MCF 10A (cell line): ENCODE data around the gene KIF18B. TPM values are rescaled to one million over a fixed set of nuclear protein-coding genes. Genes with fewer than 3 reads are reported as not detected.
A peak's percentile ranks its signal among the peaks of the same experiment; 100 is the strongest.

Experiments
- BruUV-seq: library from RNA; stranded (reverse); fragments of 400-500 nt; replicated peaks from 2 replicates; lab custom pipeline; 2021; lab: Mats Ljungman, UMichigan
- CTCF ChIA-PET: fragments of 300-600 bp; sonication (Branson Sonifier 250); formaldehyde crosslinking; extraction: SDS; loops from one replicate; lab custom pipeline; 2021; ENCODE audit warnings: antibody characterized with exemption, inconsistent platforms; lab: Yijun Ruan, JAX
- POLR2A ChIA-PET: fragments of 300-600, 350-650 bp; sonication (Branson Sonifier 250); formaldehyde crosslinking; extraction: SDS; loops from one replicate; lab custom pipeline; 2020; ENCODE audit warnings: antibody characterized with exemption, inconsistent platforms; lab: Yijun Ruan, JAX
- DNase-seq: peaks from one replicate; pipeline ENCODE4 v3.0.0-alpha.2; 2018; ENCODE audit not compliant: unreplicated experiment
- H3K27ac Mint-ChIP-seq: one replicate; pipeline ENCODE4 v1.8.0; 2022; ENCODE audit warnings: mild to moderate bottlenecking, low read depth, mixed read lengths; ENCODE audit not compliant: unreplicated experiment
- H3K27me3 Mint-ChIP-seq: one replicate; pipeline ENCODE4 v1.8.0; 2022; ENCODE audit warnings: mixed read lengths; ENCODE audit not compliant: insufficient read depth, unreplicated experiment
- H3K36me3 Mint-ChIP-seq: one replicate; pipeline ENCODE4 v1.8.0; 2022; ENCODE audit warnings: mild to moderate bottlenecking, moderate library complexity, mixed read lengths; ENCODE audit not compliant: insufficient read depth, unreplicated experiment
- H3K4me1 Mint-ChIP-seq: one replicate; pipeline ENCODE4 v1.8.0; 2022; ENCODE audit warnings: mixed read lengths; ENCODE audit not compliant: insufficient read depth, unreplicated experiment
- H3K4me3 Mint-ChIP-seq: one replicate; pipeline ENCODE4 v1.8.0; 2022; ENCODE audit warnings: mild to moderate bottlenecking, moderate library complexity, mixed read lengths; ENCODE audit not compliant: unreplicated experiment
- H3K9me3 Mint-ChIP-seq: one replicate; pipeline ENCODE4 v1.8.0; 2022; ENCODE audit warnings: mixed read lengths; ENCODE audit not compliant: unreplicated experiment
- intact Hi-C: fragments of 100-400 bp; cut with micrococcal nuclease; formaldehyde crosslinking; loops from 2 replicates; pipeline ENCODE4 v1.14.1; 2022
- total RNA-seq: library from RNA; stranded (reverse); gene quantifications from 2 replicates; pipeline ENCODE4 v1.2.3, GENCODE V29; 2022
- TF ChIP-seq, protein P1 (sequence below): fragments of 200-600 bp; IDR thresholded peaks from one replicate; pipeline ENCODE4 v1.8.0; 2022; ENCODE audit warnings: antibody characterized with exemption, mild to moderate bottlenecking; ENCODE audit not compliant: unreplicated experiment

The KIF18B gene
- total RNA-seq, 1 experiment from 2014 or later, result 17.5 TPM

DNA sequence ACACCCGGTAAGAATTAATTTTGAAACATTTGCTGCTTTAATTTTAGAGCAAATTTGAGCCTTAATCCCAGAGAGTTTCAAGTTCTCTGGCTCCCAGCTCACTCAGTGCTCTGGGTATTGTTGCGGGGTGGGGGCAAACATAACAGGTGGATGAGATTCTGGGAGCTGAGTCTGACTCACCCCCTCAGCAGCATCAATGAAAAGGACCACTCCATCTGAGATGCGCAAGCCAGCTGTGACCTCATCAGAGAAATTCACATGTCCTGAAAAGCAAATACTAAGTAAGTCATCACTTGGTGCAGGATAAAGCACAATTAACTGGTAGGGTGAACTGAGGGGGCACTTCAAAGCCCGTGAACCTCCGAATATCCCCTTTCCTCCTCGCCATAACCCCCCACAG, 68.2 kb downstream of the KIF18B start:
- Mint-ChIP-seq H3K4me3 (no peak overlapping the region), H3K4me1 (no peaks in the 10 kb centered on the region), H3K9me3 (no peaks in the 10 kb centered on the region), H3K36me3 (peaks cover 86% of the 10 kb centered on the region), H3K27me3 (no peaks in the 10 kb centered on the region), H3K27ac (no peak overlapping the region)
- intact Hi-C loops, result no loop called here
- TF ChIP-seq, protein P1, sequence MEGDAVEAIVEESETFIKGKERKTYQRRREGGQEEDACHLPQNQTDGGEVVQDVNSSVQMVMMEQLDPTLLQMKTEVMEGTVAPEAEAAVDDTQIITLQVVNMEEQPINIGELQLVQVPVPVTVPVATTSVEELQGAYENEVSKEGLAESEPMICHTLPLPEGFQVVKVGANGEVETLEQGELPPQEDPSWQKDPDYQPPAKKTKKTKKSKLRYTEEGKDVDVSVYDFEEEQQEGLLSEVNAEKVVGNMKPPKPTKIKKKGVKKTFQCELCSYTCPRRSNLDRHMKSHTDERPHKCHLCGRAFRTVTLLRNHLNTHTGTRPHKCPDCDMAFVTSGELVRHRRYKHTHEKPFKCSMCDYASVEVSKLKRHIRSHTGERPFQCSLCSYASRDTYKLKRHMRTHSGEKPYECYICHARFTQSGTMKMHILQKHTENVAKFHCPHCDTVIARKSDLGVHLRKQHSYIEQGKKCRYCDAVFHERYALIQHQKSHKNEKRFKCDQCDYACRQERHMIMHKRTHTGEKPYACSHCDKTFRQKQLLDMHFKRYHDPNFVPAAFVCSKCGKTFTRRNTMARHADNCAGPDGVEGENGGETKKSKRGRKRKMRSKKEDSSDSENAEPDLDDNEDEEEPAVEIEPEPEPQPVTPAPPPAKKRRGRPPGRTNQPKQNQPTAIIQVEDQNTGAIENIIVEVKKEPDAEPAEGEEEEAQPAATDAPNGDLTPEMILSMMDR, result no peak
- BruUV-seq, result no TSS peak
- no peak for DNase-seq
- CTCF ChIA-PET, result interaction anchor here (0.6 to 4.1 kb wide), 18 partner anchors 9 to 740 kb away, joined by 3 to 48 read pairs (median 6); partner anchors contain the start of gene EFTUD2
- POLR2A ChIA-PET, result interaction anchor here (0.9 to 1.9 kb wide), 3 partner anchors 11 to 100 kb away, joined by 3 to 6 read pairs (median 5); no protein-coding TSS in a partner anchor

DNA sequence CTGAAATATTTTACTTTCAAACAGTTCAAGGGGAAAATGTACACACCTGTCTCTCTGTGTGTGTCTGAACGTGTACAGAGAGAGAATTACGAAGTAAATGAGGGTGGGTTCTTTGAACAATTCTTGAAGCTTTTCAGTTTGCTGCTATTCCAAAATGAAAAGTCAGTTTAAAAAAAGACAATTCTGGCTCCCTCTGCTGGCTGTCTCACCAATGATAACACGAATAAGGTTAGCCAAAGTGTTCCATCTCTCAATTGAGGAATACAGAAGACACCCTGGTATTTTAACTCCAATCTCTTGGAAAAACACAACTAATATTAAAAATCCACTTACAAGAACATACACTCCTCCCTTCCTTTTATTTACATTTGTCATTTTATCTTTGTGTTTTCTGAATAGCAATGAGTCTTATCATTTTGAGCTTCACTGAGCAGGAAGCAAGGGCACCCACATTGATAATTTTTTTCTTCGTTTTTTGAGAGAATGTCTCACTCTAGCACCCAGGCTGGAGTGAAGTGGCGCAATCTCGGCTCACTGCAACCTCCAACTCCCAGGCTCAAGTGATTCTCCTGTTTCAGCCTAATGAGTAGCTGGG, 68.8 kb downstream of the KIF18B start:
- Mint-ChIP-seq H3K27ac (no peak overlapping the region), H3K4me3 (no peak overlapping the region), H3K9me3 (no peaks in the 10 kb centered on the region), H3K27me3 (no peaks in the 10 kb centered on the region), H3K4me1 (no peaks in the 10 kb centered on the region), H3K36me3 (peaks cover 86% of the 10 kb centered on the region)
- TF ChIP-seq, protein P1, result peak; percentile 41
- peak; percentile 42 for DNase-seq
- intact Hi-C loops, result loop anchor here (1.0 kb wide), 1 partner anchor 103 kb away; no protein-coding TSS in a partner anchor
- ChIA-PET POLR2A (interaction anchor here (0.6 to 1.9 kb wide), 7 partner anchors 10 to 182 kb away, joined by 3 to 6 read pairs (median 3); partner anchors contain the start of genes EFTUD2 and NMT1), CTCF (interaction anchor here (0.6 to 4.1 kb wide), 23 partner anchors 8 to 406 kb away, joined by 3 to 48 read pairs (median 4); partner anchors contain the start of gene EFTUD2)
- no TSS peak for BruUV-seq

DNA sequence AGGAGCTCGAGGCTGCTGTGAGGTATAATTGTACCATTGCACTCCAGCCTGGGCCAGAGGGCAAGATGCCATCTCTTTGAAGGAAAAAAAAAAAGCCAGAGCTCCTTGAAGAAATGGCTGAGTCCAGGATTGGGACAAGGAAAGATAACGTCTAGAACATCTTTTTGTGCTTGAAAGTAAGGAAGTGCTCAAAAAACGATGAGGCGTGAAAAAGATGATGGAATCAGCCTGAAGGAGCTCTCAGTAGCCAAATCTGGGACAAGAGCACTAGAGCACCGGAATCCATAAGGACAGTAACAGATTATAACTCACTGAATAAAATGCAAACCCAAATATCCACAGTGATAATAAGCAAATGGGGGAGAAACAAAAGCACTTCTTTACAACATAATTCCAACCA, 70.5 kb downstream of the KIF18B start:
- H3K4me3 Mint-ChIP-seq, result no peak overlapping the region
- H3K27me3 Mint-ChIP-seq, result no peaks in the 10 kb centered on the region
- H3K27ac Mint-ChIP-seq, result no peak overlapping the region
- no peak for DNase-seq
- H3K4me1 Mint-ChIP-seq, result no peaks in the 10 kb centered on the region
- H3K9me3 Mint-ChIP-seq, result no peaks in the 10 kb centered on the region
- H3K36me3 Mint-ChIP-seq, result peaks cover 84% of the 10 kb centered on the region
- TF ChIP-seq, protein P1, result no peak
- BruUV-seq, result no TSS peak
- intact Hi-C loops, result no loop called here
- CTCF ChIA-PET, result interaction anchor here (0.6 to 4.1 kb wide), 9 partner anchors 11 to 310 kb away, joined by 3 to 48 read pairs (median 3); no protein-coding TSS in a partner anchor
- POLR2A ChIA-PET, result no interaction called here

DNA sequence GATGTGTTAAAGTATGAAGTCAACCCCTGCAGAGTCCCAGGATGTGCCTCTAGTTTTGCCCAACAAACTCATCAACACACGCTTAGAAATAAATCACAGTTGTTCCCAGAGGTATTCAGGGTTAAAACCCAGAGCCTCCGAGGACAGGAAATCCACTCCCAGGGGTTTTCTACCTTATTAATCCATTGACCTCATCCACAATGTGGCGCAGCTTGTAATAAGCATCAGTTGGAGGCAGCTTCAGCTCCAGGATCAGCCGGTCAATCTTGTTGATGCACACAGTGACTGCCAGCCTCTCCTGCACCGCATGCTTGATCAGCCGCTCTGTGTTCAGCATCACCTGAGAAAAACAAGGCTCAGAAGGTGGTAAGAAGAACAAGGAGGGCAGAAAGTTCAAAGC, 71.8 kb downstream of the KIF18B start:
- Mint-ChIP-seq H3K9me3 (no peaks in the 10 kb centered on the region), H3K27ac (no peak overlapping the region), H3K36me3 (peaks cover 83% of the 10 kb centered on the region), H3K4me3 (no peak overlapping the region), H3K4me1 (no peaks in the 10 kb centered on the region), H3K27me3 (no peaks in the 10 kb centered on the region)
- BruUV-seq, result no TSS peak
- intact Hi-C loops, result no loop called here
- CTCF ChIA-PET, result interaction anchor here (1.1 to 4.1 kb wide), 2 partner anchors 96 to 100 kb away, joined by 5 to 48 read pairs; no protein-coding TSS in a partner anchor
- TF ChIP-seq, protein P1, result no peak
- DNase-seq, result no peak
- POLR2A ChIA-PET, result no interaction called here
